Fibroblast of villous mesenchyme (primary cell): ENCODE data around the gene ALPG. TPM values are rescaled to one million over a fixed set of nuclear protein-coding genes. Genes with fewer than 3 reads are reported as not detected.
"Not testable (repeated sequence)": the region's sequence is repeated elsewhere in the genome, so short reads cannot be mapped to it uniquely, and the experiment has no call there.

Experiments
- DNase-seq: peaks from one replicate; pipeline ENCODE4 v3.0.0-alpha.2; 2010; ENCODE audit warnings: low read depth
- H3K4me3 ChIP-seq: 2 replicates; pipeline ENCODE4 v1.5.1; 2011; ENCODE audit warnings: low read depth, mild to moderate bottlenecking, low read length
- CTCF ChIP-seq: IDR thresholded peaks from 2 replicates; pipeline ENCODE4 v1.5.1; 2012; ENCODE audit warnings: low read depth, mild to moderate bottlenecking, low read length; ENCODE audit not compliant: insufficient read depth
- total RNA-seq: library from RNA; depleted of rRNA; stranded (reverse); fragments of >200 nt; gene quantifications from 2 replicates; pipeline ENCODE4 v1.2.3, GENCODE V29; 2012

Gene ALPG
- total RNA-seq, 1 donor, result not detected

- DNase-seq, result no peak
- no peak for TF ChIP-seq CTCF
Measured at GRCh38 chr2:232441147-232441651, 34.6 kb downstream of the ALPG start.

GRCh38 chr2:232441922-232442321, 35.3 kb downstream of the ALPG start:
- H3K4me3 ChIP-seq, DNase-seq: not testable (repeated sequence)

More at GRCh38 chr2:232441147-232441651, 34.6 kb downstream of the ALPG start:
- no peak overlapping the region for H3K4me3 ChIP-seq

- not testable (repeated sequence) for H3K4me3 ChIP-seq, DNase-seq
Measured at GRCh38 chr2:232442431-232442830, 35.8 kb downstream of the ALPG start.

GRCh38 chr2:232443047-232443446, 36.4 kb downstream of the ALPG start:
- not testable (repeated sequence) for DNase-seq, H3K4me3 ChIP-seq

GRCh38 chr2:232443669-232444408, 37.2 kb downstream of the ALPG start:
- not testable (repeated sequence) for DNase-seq, H3K4me3 ChIP-seq

GRCh38 chr2:232444409-232445148, 37.9 kb downstream of the ALPG start:
- peak; percentile 59 for DNase-seq
- H3K4me3 ChIP-seq, result no peak overlapping the region
- TF ChIP-seq CTCF, result peak; percentile 72

- DNase-seq, H3K4me3 ChIP-seq: not testable (repeated sequence)
Measured at GRCh38 chr2:232445149-232445885, 38.7 kb downstream of the ALPG start.

- H3K4me3 ChIP-seq, DNase-seq: not testable (repeated sequence)
- peak; percentile 18 for TF ChIP-seq CTCF
Measured at GRCh38 chr2:232446266-232446777, 39.7 kb downstream of the ALPG start.

- DNase-seq, result no peak
- no peak for TF ChIP-seq CTCF
- no peak overlapping the region for H3K4me3 ChIP-seq
Measured at GRCh38 chr2:232447091-232447620, 40.5 kb downstream of the ALPG start.
